ENCODE measurements around the gene KRT39. TPM values are rescaled to one million over a fixed set of nuclear protein-coding genes. Genes with fewer than 3 reads are reported as not detected.

Gene KRT39
- total and polyA plus RNA-seq, 10 of the 15 experiments (the other 5 are each of a cell fraction or from before 2014, with no cell fraction given) = not detected

DNA sequence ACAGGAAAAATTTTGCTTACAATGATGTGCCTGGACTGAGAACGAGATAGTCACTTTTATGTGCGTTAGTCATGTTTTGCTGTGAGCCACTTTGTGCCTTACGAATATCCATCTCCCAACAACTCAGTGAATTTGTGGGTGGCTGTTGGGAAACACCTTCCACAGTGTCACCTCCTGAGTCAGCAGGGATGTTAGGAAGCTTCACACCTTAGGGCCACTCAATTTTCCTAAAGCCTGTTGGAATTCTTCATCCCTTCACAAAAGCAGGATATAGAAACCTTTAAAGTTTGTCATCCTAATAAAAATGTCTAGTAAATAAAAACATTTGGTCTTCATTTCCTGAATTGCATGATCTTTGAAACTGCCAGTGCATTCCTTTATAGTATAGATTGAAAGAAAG, 46.4 kb upstream of the KRT39 start:
- DNase-seq (ENCODE audit: low read depth, low spot score) (no peak), ATAC-seq (no peak), FAIRE-seq (no peak)
- ChIA-PET RAD21 (ENCODE audit: unreplicated experiment) (no interaction called here), CTCF (interaction anchor here (0.6 kb wide), 1 partner anchor 635 kb away, joined by 3 read pairs; no protein-coding TSS in a partner anchor), POLR2A (no interaction called here), SMC1A (ENCODE audit: uncharacterized antibody, unreplicated experiment) (no interaction called here)
- 21% methylated on average over 3 of the region's 3 CpGs for WGBS (ENCODE audit: insufficient coverage, insufficient replicate concordance, low lambda C conversion rate, missing lambda C conversion rate)
- H3K79me2 ChIP-seq (ENCODE audit: control insufficient read depth, insufficient read depth, low read length) = no peaks in the 10 kb centered on the region
- H3K9me3 ChIP-seq (replicated peaks; ENCODE audit: control insufficient read depth, insufficient read depth, low read length) = no peaks in the 10 kb centered on the region
- H4K20me1 ChIP-seq (ENCODE audit: control insufficient read depth, insufficient read depth) = no peaks in the 10 kb centered on the region
- H3K4me1 ChIP-seq (ENCODE audit: control insufficient read depth, insufficient read depth, low read length) = no peaks in the 10 kb centered on the region
- H3K9ac ChIP-seq (ENCODE audit: control insufficient read depth, insufficient read depth, low read length) = no peak overlapping the region
- no peak overlapping the region for H2AFZ ChIP-seq (ENCODE audit: control insufficient read depth, low read depth, low read length)
- peaks cover 0 to 3% of the 10 kb centered on the region in 2 experiments; a peak in 2 of 4 replicates for H3K27me3 ChIP-seq (replicated peaks in 1 of 2; ENCODE audit: control insufficient read depth in 2 of 2, insufficient read depth in 2 of 2, low read length in 1 of 2)
- no TSS peak for BruUV-seq (replicated peaks)
- H3K4me3 ChIP-seq = no peak overlapping the region
- in situ Hi-C loops (cut with MboI) = no loop called here
- no peak overlapping the region for H3K27ac ChIP-seq (ENCODE audit: control insufficient read depth, insufficient read depth)
- intact Hi-C loops (cut with micrococcal nuclease; ENCODE audit: unreplicated experiment) = no loop called here
- no peaks in the 10 kb centered on the region for H3K36me3 ChIP-seq (ENCODE audit: control insufficient read depth in 2 of 2, insufficient read depth in 2 of 2, low read length in 1 of 2)
- no peak overlapping the region for H3K4me2 ChIP-seq (ENCODE audit: control insufficient read depth, insufficient read depth)
- no peak for TF ChIP-seq RAD21 (IDR thresholded peaks at IDR 0.05; ENCODE audit: insufficient read depth, low read depth, low read length)
- no peak for TF ChIP-seq ZBTB11 (CRISPR knock-in tag; IDR thresholded peaks at IDR 0.05)
- no peak for TF ChIP-seq NFXL1 (IDR thresholded peaks at IDR 0.05; ENCODE audit: borderline replicate concordance)
- TF ChIP-seq, protein P1, sequence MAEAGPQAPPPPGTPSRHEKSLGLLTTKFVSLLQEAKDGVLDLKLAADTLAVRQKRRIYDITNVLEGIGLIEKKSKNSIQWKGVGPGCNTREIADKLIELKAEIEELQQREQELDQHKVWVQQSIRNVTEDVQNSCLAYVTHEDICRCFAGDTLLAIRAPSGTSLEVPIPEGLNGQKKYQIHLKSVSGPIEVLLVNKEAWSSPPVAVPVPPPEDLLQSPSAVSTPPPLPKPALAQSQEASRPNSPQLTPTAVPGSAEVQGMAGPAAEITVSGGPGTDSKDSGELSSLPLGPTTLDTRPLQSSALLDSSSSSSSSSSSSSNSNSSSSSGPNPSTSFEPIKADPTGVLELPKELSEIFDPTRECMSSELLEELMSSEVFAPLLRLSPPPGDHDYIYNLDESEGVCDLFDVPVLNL (IDR thresholded peaks at IDR 0.05; ENCODE audit: low read depth, low read length) = no peak
- no peak for TF ChIP-seq MXI1 (IDR thresholded peaks at IDR 0.05; ENCODE audit: low read depth, low read length)
- no peak for TF ChIP-seq ATF3 (IDR thresholded peaks at IDR 0.05; ENCODE audit: borderline replicate concordance, extremely low read depth, low read depth, low read length)
- TF ChIP-seq, protein P2, sequence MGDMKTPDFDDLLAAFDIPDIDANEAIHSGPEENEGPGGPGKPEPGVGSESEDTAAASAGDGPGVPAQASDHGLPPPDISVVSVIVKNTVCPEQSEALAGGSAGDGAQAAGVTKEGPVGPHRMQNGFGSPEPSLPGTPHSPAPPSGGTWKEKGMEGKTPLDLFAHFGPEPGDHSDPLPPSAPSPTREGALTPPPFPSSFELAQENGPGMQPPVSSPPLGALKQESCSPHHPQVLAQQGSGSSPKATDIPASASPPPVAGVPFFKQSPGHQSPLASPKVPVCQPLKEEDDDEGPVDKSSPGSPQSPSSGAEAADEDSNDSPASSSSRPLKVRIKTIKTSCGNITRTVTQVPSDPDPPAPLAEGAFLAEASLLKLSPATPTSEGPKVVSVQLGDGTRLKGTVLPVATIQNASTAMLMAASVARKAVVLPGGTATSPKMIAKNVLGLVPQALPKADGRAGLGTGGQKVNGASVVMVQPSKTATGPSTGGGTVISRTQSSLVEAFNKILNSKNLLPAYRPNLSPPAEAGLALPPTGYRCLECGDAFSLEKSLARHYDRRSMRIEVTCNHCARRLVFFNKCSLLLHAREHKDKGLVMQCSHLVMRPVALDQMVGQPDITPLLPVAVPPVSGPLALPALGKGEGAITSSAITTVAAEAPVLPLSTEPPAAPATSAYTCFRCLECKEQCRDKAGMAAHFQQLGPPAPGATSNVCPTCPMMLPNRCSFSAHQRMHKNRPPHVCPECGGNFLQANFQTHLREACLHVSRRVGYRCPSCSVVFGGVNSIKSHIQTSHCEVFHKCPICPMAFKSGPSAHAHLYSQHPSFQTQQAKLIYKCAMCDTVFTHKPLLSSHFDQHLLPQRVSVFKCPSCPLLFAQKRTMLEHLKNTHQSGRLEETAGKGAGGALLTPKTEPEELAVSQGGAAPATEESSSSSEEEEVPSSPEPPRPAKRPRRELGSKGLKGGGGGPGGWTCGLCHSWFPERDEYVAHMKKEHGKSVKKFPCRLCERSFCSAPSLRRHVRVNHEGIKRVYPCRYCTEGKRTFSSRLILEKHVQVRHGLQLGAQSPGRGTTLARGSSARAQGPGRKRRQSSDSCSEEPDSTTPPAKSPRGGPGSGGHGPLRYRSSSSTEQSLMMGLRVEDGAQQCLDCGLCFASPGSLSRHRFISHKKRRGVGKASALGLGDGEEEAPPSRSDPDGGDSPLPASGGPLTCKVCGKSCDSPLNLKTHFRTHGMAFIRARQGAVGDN (IDR thresholded peaks at IDR 0.05) = no peak
- no peak for TF ChIP-seq YBX1 (IDR thresholded peaks at IDR 0.05)
- no peak for TF ChIP-seq ZNF592 (IDR thresholded peaks at IDR 0.05)

Measured in GM12878 (cell line).